ENCODE data around the gene SELENOK.

Gene SELENOK

DNA sequence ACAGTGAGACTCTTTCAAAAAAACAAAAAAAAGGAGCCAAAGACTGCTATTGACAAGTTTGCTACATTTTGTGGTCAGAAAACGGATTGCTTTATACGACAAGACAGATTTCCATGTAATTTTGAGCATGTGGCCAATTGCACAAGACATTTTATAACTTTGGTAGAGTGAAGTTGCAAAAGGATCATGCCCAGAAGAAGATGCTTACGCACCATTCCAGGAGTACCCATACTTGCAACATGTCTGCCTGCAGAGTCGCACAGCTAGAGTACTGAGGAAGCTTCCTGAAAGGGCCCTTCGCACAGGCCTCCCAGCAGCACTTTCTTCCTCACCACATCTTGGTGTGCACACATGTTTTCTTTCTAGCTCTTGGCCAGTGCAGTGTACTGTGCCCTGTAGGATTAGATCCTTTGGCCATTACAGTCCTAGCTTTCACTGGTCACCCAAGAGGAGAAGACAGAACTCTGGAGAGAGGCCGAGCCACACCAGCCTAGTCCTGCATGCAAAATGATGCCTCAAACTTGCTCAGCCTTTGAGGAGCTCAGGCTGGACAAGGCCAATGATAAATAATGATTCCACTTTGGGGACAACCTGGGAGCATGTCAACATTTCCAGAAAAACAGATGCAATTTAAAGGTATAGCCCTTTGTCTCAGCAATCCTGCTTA, 57.1 kb downstream of the SELENOK start:
- TF ChIP-seq EGR1 (IDR thresholded peaks at IDR 0.05) (no peak), TEAD4 (IDR thresholded peaks at IDR 0.05) (no peak), TCF12 (IDR thresholded peaks at IDR 0.05; ENCODE audit: low read depth) (no peak), FOXM1 (IDR thresholded peaks at IDR 0.05; ENCODE audit: borderline replicate concordance, low read depth) (no peak), YY1 (IDR thresholded peaks at IDR 0.05; ENCODE audit: low read depth) (no peak)
